Measurements from ENCODE around the gene SPTBN1.

SPTBN1 gene

DNA sequence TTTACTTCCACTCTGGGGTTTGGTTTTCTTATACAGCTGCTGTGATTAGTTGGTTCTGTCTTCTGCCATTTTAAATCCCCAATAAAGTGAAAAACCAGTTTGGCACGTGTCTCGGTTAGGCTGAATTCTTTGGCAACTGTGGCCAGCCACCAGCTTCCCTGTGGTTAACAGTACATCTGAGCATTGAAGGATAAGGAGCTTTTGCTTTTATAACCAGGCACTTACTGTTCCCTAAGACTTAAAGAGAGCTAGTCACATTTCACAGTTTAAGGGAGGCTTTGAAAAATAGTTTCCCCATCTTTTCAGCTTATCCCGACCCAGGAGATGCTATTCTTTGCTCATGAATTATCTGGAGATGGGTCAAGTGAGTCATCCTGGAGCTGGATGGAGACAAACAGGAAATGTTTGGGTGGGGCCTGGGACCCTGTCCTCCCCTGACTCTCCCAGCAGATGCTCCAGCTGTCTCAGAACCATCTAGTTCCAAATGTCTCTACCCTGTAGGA lies 210.1 kb downstream of the SPTBN1 start:
- H3K9me3 ChIP-seq (ENCODE audit: insufficient read depth, low read depth, low read length), result no peaks in the 10 kb centered on the region
- no peak overlapping the region for H4K91ac ChIP-seq (ENCODE audit: low read depth, low read length)
- no peak overlapping the region for H2BK120ac ChIP-seq (ENCODE audit: insufficient read depth, low read length, poor library complexity)
- H3K4me1 ChIP-seq (ENCODE audit: control insufficient read depth in 1 of 2, insufficient read depth in 2 of 2, low read length in 2 of 2), result peaks cover 0 to 7% of the 10 kb centered on the region in 2 experiments
- WGBS (ENCODE audit: extremely low coverage, insufficient coverage, insufficient read length), result no CpG with 5 or more reads among the region's 3 CpGs
- no peak overlapping the region for H3K14ac ChIP-seq (ENCODE audit: low read length)
- no peak overlapping the region for H4K8ac ChIP-seq (ENCODE audit: low read depth, low read length)
- H3K23ac ChIP-seq (ENCODE audit: low read length), result no peak overlapping the region
- H2AK5ac ChIP-seq (ENCODE audit: low read length), result no peak overlapping the region
- no peaks in the 10 kb centered on the region for H3K79me2 ChIP-seq (ENCODE audit: control insufficient read depth, insufficient read depth, low read length, poor library complexity)
- no peak for DNase-seq
- H3K79me1 ChIP-seq (ENCODE audit: low read length), result no peaks in the 10 kb centered on the region
- H3K4ac ChIP-seq (ENCODE audit: low read depth, low read length), result no peak overlapping the region
- H3K4me2 ChIP-seq (ENCODE audit: low read length), result no peak overlapping the region
- H3K27me3 ChIP-seq (ENCODE audit: insufficient read depth, low read length), result no peaks in the 10 kb centered on the region
- no peak overlapping the region for H4K12ac ChIP-seq (ENCODE audit: low read depth, low read length)
- no peak overlapping the region for H2AFZ ChIP-seq (ENCODE audit: insufficient read depth, low read length, poor library complexity)
- no peak overlapping the region for H3K27ac ChIP-seq (ENCODE audit: low read depth, low read length)
- H3K36me3 ChIP-seq (ENCODE audit: control insufficient read depth in 1 of 2, insufficient read depth in 2 of 2, low read length in 2 of 2), result peaks cover 27 to 60% of the 10 kb centered on the region in 2 experiments
- no peak overlapping the region for H2BK12ac ChIP-seq (ENCODE audit: low read length)
- H2BK5ac ChIP-seq (ENCODE audit: low read depth, low read length, poor library complexity), result no peak overlapping the region
- H3K4me3 ChIP-seq (ENCODE audit: low read depth, low read length), result no peak overlapping the region
- H3K18ac ChIP-seq (ENCODE audit: low read length), result no peak overlapping the region
- no peak overlapping the region for H3K9ac ChIP-seq (ENCODE audit: low read length)

DNA sequence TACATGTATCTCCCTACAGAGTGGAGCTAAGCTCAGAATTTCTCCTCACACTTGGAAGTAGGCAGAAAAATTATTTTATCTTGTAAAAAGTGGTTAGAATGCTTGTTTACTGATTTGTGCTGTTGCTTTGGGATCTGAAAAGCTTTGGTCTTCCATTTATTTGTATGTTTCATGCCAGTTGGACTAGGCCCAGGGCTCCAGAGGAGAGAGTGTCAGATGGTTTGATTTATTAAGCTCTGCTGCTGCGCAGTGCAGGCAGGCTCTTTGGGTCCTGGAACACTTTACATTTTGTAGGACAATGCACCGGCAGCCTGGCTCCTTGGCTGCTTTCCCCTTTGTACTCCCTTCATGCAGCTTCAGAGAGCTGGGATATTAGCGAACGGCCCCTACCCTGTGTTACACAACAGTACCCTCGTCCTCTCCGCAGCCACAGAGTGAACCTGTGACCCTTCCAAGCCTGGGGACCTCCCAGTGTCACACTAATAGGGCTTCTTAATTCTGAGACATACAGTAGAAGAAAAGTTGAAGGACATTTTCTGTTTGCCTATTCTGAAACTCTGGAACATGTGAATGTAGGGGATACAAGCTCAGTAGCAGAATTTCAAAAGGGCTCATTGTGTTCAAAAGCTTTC lies 210.6 kb downstream of the SPTBN1 start:
- no peak overlapping the region for H3K4me3 ChIP-seq (ENCODE audit: low read depth, low read length)
- no peaks in the 10 kb centered on the region for H3K27me3 ChIP-seq (ENCODE audit: insufficient read depth, low read length)
- no peak overlapping the region for H3K4ac ChIP-seq (ENCODE audit: low read depth, low read length)
- no peaks in the 10 kb centered on the region for H3K9me3 ChIP-seq (ENCODE audit: insufficient read depth, low read depth, low read length)
- DNase-seq, result no peak
- no peak overlapping the region for H2BK12ac ChIP-seq (ENCODE audit: low read length)
- no peak overlapping the region for H3K14ac ChIP-seq (ENCODE audit: low read length)
- H4K12ac ChIP-seq (ENCODE audit: low read depth, low read length), result no peak overlapping the region
- H3K4me1 ChIP-seq (ENCODE audit: control insufficient read depth in 1 of 2, insufficient read depth in 2 of 2, low read length in 2 of 2), result peaks cover 0 to 7% of the 10 kb centered on the region in 2 experiments
- no CpG with 5 or more reads among the region's 6 CpGs for WGBS (ENCODE audit: extremely low coverage, insufficient coverage, insufficient read length)
- H3K18ac ChIP-seq (ENCODE audit: low read length), result no peak overlapping the region
- no peaks in the 10 kb centered on the region for H3K79me1 ChIP-seq (ENCODE audit: low read length)
- H4K8ac ChIP-seq (ENCODE audit: low read depth, low read length), result no peak overlapping the region
- H3K27ac ChIP-seq (ENCODE audit: low read depth, low read length), result no peak overlapping the region
- no peak overlapping the region for H3K23ac ChIP-seq (ENCODE audit: low read length)
- no peak overlapping the region for H2BK5ac ChIP-seq (ENCODE audit: low read depth, low read length, poor library complexity)
- H3K79me2 ChIP-seq (ENCODE audit: control insufficient read depth, insufficient read depth, low read length, poor library complexity), result no peaks in the 10 kb centered on the region
- H3K4me2 ChIP-seq (ENCODE audit: low read length), result no peak overlapping the region
- H4K91ac ChIP-seq (ENCODE audit: low read depth, low read length), result no peak overlapping the region
- H2BK120ac ChIP-seq (ENCODE audit: insufficient read depth, low read length, poor library complexity), result no peak overlapping the region
- H2AK5ac ChIP-seq (ENCODE audit: low read length), result no peak overlapping the region
- H2AFZ ChIP-seq (ENCODE audit: insufficient read depth, low read length, poor library complexity), result no peak overlapping the region
- H3K36me3 ChIP-seq (ENCODE audit: control insufficient read depth in 1 of 2, insufficient read depth in 2 of 2, low read length in 2 of 2), result peaks cover 27 to 60% of the 10 kb centered on the region in 2 experiments
- no peak overlapping the region for H3K9ac ChIP-seq (ENCODE audit: low read length)

DNA sequence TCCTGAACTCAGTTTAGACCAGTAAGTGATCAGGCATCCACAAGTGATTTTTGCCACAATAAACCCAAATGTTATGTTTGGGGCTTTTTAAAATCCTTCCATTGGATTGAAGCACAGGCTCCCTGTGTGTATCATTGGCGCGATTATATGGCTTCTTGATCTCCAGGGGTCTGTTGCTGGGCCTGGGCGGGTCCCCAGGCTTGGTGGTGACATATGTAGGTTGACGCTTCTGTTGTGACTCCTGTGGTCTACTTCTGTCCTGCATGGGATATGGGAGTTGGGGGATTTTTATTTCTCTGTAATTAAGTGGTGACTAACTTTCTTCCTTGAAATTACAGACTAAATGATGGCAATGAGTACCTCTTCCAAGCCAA lies 211.1 kb downstream of the SPTBN1 start:
- H2BK5ac ChIP-seq (ENCODE audit: low read depth, low read length, poor library complexity), result no peak overlapping the region
- H4K12ac ChIP-seq (ENCODE audit: low read depth, low read length), result no peak overlapping the region
- H3K4me2 ChIP-seq (ENCODE audit: low read length), result no peak overlapping the region
- H3K4ac ChIP-seq (ENCODE audit: low read depth, low read length), result no peak overlapping the region
- peaks cover 0 to 9% of the 10 kb centered on the region in 2 experiments for H3K4me1 ChIP-seq (ENCODE audit: control insufficient read depth in 1 of 2, insufficient read depth in 2 of 2, low read length in 2 of 2)
- H2BK12ac ChIP-seq (ENCODE audit: low read length), result no peak overlapping the region
- no peak overlapping the region for H3K27ac ChIP-seq (ENCODE audit: low read depth, low read length)
- no peak overlapping the region for H2AK5ac ChIP-seq (ENCODE audit: low read length)
- no peak overlapping the region for H3K9ac ChIP-seq (ENCODE audit: low read length)
- no peak overlapping the region for H4K91ac ChIP-seq (ENCODE audit: low read depth, low read length)
- H3K23ac ChIP-seq (ENCODE audit: low read length), result no peak overlapping the region
- H3K79me2 ChIP-seq (ENCODE audit: control insufficient read depth, insufficient read depth, low read length, poor library complexity), result no peaks in the 10 kb centered on the region
- no peak overlapping the region for H4K8ac ChIP-seq (ENCODE audit: low read depth, low read length)
- no CpG with 5 or more reads among the region's 4 CpGs for WGBS (ENCODE audit: extremely low coverage, insufficient coverage, insufficient read length)
- no peak overlapping the region for H2BK120ac ChIP-seq (ENCODE audit: insufficient read depth, low read length, poor library complexity)
- no peak overlapping the region for H3K18ac ChIP-seq (ENCODE audit: low read length)
- H3K79me1 ChIP-seq (ENCODE audit: low read length), result no peaks in the 10 kb centered on the region
- peaks cover 27 to 57% of the 10 kb centered on the region in 2 experiments for H3K36me3 ChIP-seq (ENCODE audit: control insufficient read depth in 1 of 2, insufficient read depth in 2 of 2, low read length in 2 of 2)
- no peak overlapping the region for H3K14ac ChIP-seq (ENCODE audit: low read length)
- H3K27me3 ChIP-seq (ENCODE audit: insufficient read depth, low read length), result no peaks in the 10 kb centered on the region
- H3K9me3 ChIP-seq (ENCODE audit: insufficient read depth, low read depth, low read length), result no peaks in the 10 kb centered on the region
- H3K4me3 ChIP-seq (ENCODE audit: low read depth, low read length), result no peak overlapping the region
- H2AFZ ChIP-seq (ENCODE audit: insufficient read depth, low read length, poor library complexity), result no peak overlapping the region
- DNase-seq, result no peak

DNA sequence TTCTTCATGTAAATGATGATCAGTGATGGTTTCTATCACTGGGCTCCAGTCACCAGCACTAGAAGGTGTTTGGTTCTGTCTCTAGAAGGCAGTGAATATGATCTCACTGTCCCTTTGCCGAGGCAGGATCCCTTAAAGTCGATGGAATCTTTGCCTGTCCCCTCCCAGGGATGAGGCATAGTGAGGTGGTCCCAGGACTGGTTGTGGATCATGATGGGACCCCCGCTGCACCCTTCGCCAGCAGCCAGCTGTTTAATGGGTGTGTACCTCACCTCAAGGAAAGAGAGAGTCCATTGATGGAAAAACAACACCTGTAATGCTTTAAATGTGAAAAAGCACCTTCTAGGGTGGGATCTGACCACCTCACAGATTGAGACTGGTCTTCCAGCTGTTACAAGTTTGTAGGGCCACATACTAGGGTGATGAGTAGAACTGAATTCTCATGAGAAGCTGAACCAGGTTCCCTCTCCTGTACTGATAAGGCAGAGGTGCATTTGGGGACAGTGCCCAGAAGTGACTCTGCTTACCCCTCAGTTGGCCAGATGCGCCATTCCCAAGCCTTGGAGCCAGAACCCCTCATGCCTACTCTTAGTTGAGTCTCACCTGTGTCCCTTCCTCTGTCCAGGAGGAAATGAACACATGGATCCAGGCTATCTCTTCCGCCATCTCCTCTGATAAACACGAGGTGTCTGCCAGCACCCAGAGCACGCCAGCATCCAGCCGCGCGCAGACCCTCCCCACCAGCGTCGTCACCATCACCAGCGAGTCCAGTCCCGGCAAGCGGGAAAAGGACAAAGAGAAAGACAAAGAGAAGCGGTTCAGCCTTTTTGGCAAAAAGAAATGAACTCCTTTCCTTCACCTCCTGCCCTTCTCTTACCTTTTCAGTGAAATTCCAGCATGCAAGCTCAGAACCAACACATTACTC lies 211.9 kb downstream of the SPTBN1 start:
- H3K27me3 ChIP-seq (ENCODE audit: insufficient read depth, low read length), result no peaks in the 10 kb centered on the region
- H2BK120ac ChIP-seq (ENCODE audit: insufficient read depth, low read length, poor library complexity), result no peak overlapping the region
- H3K18ac ChIP-seq (ENCODE audit: low read length), result no peak overlapping the region
- no peak overlapping the region for H3K4ac ChIP-seq (ENCODE audit: low read depth, low read length)
- DNase-seq, result no peak
- H4K12ac ChIP-seq (ENCODE audit: low read depth, low read length), result no peak overlapping the region
- H4K91ac ChIP-seq (ENCODE audit: low read depth, low read length), result no peak overlapping the region
- H3K4me2 ChIP-seq (ENCODE audit: low read length), result no peak overlapping the region
- H2BK12ac ChIP-seq (ENCODE audit: low read length), result no peak overlapping the region
- H3K14ac ChIP-seq (ENCODE audit: low read length), result peak overlapping the region; percentile 45
- peaks cover 26 to 52% of the 10 kb centered on the region in 2 experiments for H3K36me3 ChIP-seq (ENCODE audit: control insufficient read depth in 1 of 2, insufficient read depth in 2 of 2, low read length in 2 of 2)
- H2AK5ac ChIP-seq (ENCODE audit: low read length), result no peak overlapping the region
- no peak overlapping the region for H3K4me3 ChIP-seq (ENCODE audit: low read depth, low read length)
- H3K9ac ChIP-seq (ENCODE audit: low read length), result no peak overlapping the region
- peaks cover 3% of the 10 kb centered on the region for H3K79me1 ChIP-seq (ENCODE audit: low read length)
- H4K8ac ChIP-seq (ENCODE audit: low read depth, low read length), result no peak overlapping the region
- no peaks in the 10 kb centered on the region for H3K79me2 ChIP-seq (ENCODE audit: control insufficient read depth, insufficient read depth, low read length, poor library complexity)
- H3K23ac ChIP-seq (ENCODE audit: low read length), result no peak overlapping the region
- H2BK5ac ChIP-seq (ENCODE audit: low read depth, low read length, poor library complexity), result peak overlapping the region; percentile 15
- peaks cover 2 to 9% of the 10 kb centered on the region in 2 experiments for H3K4me1 ChIP-seq (ENCODE audit: control insufficient read depth in 1 of 2, insufficient read depth in 2 of 2, low read length in 2 of 2)
- H2AFZ ChIP-seq (ENCODE audit: insufficient read depth, low read length, poor library complexity), result no peak overlapping the region
- no peak overlapping the region for H3K27ac ChIP-seq (ENCODE audit: low read depth, low read length)
- no peaks in the 10 kb centered on the region for H3K9me3 ChIP-seq (ENCODE audit: insufficient read depth, low read depth, low read length)
- WGBS (ENCODE audit: extremely low coverage, insufficient coverage, insufficient read length), result no CpG with 5 or more reads among the region's 17 CpGs
